ENCODE results near the gene ATP6V0D1. TPM values are rescaled to one million over a fixed set of nuclear protein-coding genes. Genes with fewer than 3 reads are reported as not detected.

The ATP6V0D1 gene
- polyA plus RNA-seq, 1 donor from 2014 or later = 188 TPM

DNA sequence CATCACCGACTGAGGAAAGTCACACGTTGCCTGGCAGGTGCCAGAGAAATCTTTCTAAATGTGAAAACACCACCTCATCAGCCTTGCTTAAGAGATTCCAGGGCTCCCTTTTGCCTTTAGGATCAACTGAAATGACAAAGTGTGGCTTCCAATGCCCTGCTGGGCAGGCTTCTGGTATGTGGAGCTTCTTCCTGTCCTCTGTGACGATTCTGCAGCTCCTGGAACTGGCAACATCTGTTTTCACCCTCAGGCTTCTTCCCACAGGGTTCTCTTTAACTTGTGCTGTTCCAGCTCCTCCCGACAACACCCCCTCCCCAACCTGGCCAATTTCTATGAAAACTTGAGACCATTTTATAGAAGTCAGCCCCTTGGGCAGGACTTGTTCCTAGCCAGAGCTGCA is 59.9 kb downstream of the ATP6V0D1 start:
- Histone ChIP-seq H4K20me1 (ENCODE audit: insufficient read depth) (no peaks in the 10 kb centered on the region), H3K9me3 (ENCODE audit: low read length) (no peaks in the 10 kb centered on the region), H3K36me3 (ENCODE audit: insufficient read depth, low read length) (no peaks in the 10 kb centered on the region), H3K27me3 (ENCODE audit: insufficient read depth, low read depth, low read length) (no peaks in the 10 kb centered on the region), H3K27ac (ENCODE audit: low read length) (no peak overlapping the region), H3K9ac (ENCODE audit: low read length) (no peak overlapping the region), H2AFZ (ENCODE audit: low read depth, low read length) (no peak overlapping the region), H3K4me2 (ENCODE audit: low read length) (no peak overlapping the region), H3K9me2 (ENCODE audit: insufficient read depth, low read length) (no peaks in the 10 kb centered on the region), H3K79me2 (replicated peaks; ENCODE audit: insufficient read depth, low read length) (no peaks in the 10 kb centered on the region), H3K4me3 (ENCODE audit: low read length) (no peak overlapping the region), H3F3A (ENCODE audit: insufficient read depth, low read length, poor library complexity, severe bottlenecking) (no peaks in the 10 kb centered on the region)
- TF ChIP-seq SMC3 (conservative IDR thresholded peaks at IDR 0.05; ENCODE audit: poor library complexity) (no peak), POLR2AphosphoS5 (IDR thresholded peaks at IDR 0.05) (no peak), MXI1 (conservative IDR thresholded peaks at IDR 0.05; ENCODE audit: poor library complexity, severe bottlenecking) (no peak), EZH2 (IDR thresholded peaks at IDR 0.05; ENCODE audit: borderline replicate concordance, insufficient read depth, low read length, poor library complexity, severe bottlenecking) (no peak), RAD21 (conservative IDR thresholded peaks at IDR 0.05) (no peak), TAF1 (IDR thresholded peaks at IDR 0.05; ENCODE audit: low read depth) (no peak), EP300 (conservative IDR thresholded peaks at IDR 0.05; ENCODE audit: poor library complexity, severe bottlenecking) (no peak)
- TF ChIP-seq, protein P1, sequence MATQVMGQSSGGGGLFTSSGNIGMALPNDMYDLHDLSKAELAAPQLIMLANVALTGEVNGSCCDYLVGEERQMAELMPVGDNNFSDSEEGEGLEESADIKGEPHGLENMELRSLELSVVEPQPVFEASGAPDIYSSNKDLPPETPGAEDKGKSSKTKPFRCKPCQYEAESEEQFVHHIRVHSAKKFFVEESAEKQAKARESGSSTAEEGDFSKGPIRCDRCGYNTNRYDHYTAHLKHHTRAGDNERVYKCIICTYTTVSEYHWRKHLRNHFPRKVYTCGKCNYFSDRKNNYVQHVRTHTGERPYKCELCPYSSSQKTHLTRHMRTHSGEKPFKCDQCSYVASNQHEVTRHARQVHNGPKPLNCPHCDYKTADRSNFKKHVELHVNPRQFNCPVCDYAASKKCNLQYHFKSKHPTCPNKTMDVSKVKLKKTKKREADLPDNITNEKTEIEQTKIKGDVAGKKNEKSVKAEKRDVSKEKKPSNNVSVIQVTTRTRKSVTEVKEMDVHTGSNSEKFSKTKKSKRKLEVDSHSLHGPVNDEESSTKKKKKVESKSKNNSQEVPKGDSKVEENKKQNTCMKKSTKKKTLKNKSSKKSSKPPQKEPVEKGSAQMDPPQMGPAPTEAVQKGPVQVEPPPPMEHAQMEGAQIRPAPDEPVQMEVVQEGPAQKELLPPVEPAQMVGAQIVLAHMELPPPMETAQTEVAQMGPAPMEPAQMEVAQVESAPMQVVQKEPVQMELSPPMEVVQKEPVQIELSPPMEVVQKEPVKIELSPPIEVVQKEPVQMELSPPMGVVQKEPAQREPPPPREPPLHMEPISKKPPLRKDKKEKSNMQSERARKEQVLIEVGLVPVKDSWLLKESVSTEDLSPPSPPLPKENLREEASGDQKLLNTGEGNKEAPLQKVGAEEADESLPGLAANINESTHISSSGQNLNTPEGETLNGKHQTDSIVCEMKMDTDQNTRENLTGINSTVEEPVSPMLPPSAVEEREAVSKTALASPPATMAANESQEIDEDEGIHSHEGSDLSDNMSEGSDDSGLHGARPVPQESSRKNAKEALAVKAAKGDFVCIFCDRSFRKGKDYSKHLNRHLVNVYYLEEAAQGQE (IDR thresholded peaks at IDR 0.05; ENCODE audit: borderline replicate concordance) = no peak
- TF ChIP-seq, protein P2, sequence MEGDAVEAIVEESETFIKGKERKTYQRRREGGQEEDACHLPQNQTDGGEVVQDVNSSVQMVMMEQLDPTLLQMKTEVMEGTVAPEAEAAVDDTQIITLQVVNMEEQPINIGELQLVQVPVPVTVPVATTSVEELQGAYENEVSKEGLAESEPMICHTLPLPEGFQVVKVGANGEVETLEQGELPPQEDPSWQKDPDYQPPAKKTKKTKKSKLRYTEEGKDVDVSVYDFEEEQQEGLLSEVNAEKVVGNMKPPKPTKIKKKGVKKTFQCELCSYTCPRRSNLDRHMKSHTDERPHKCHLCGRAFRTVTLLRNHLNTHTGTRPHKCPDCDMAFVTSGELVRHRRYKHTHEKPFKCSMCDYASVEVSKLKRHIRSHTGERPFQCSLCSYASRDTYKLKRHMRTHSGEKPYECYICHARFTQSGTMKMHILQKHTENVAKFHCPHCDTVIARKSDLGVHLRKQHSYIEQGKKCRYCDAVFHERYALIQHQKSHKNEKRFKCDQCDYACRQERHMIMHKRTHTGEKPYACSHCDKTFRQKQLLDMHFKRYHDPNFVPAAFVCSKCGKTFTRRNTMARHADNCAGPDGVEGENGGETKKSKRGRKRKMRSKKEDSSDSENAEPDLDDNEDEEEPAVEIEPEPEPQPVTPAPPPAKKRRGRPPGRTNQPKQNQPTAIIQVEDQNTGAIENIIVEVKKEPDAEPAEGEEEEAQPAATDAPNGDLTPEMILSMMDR (IDR thresholded peaks at IDR 0.05; ENCODE audit: poor library complexity, severe bottlenecking) = no peak

GRCh38 chr16:67419931-67420330 is 61.0 kb downstream of the ATP6V0D1 start:
- no peak overlapping the region for H3K4me2 ChIP-seq (ENCODE audit: low read length)
- H3K79me2 ChIP-seq (replicated peaks; ENCODE audit: insufficient read depth, low read length) = no peaks in the 10 kb centered on the region
- no peaks in the 10 kb centered on the region for H3K36me3 ChIP-seq (ENCODE audit: insufficient read depth, low read length)
- H3F3A ChIP-seq (ENCODE audit: insufficient read depth, low read length, poor library complexity, severe bottlenecking) = no peaks in the 10 kb centered on the region
- no peaks in the 10 kb centered on the region for H3K9me3 ChIP-seq (ENCODE audit: low read length)
- no peaks in the 10 kb centered on the region for H3K9me2 ChIP-seq (ENCODE audit: insufficient read depth, low read length)
- no peak overlapping the region for H2AFZ ChIP-seq (ENCODE audit: low read depth, low read length)
- H3K27me3 ChIP-seq (ENCODE audit: insufficient read depth, low read depth, low read length) = no peaks in the 10 kb centered on the region
- H3K4me3 ChIP-seq (ENCODE audit: low read length) = no peak overlapping the region
- H3K27ac ChIP-seq (ENCODE audit: low read length) = no peak overlapping the region
- H3K9ac ChIP-seq (ENCODE audit: low read length) = no peak overlapping the region
- no peaks in the 10 kb centered on the region for H4K20me1 ChIP-seq (ENCODE audit: insufficient read depth)
- no peak for TF ChIP-seq RAD21 (conservative IDR thresholded peaks at IDR 0.05)
- no peak for TF ChIP-seq POLR2AphosphoS5 (IDR thresholded peaks at IDR 0.05)

GRCh38 chr16:67419502-67419901 is 61.5 kb downstream of the ATP6V0D1 start:
- Histone ChIP-seq H3F3A (ENCODE audit: insufficient read depth, low read length, poor library complexity, severe bottlenecking) (no peaks in the 10 kb centered on the region), H3K9me2 (ENCODE audit: insufficient read depth, low read length) (no peaks in the 10 kb centered on the region), H3K79me2 (replicated peaks; ENCODE audit: insufficient read depth, low read length) (no peaks in the 10 kb centered on the region), H3K36me3 (ENCODE audit: insufficient read depth, low read length) (no peaks in the 10 kb centered on the region), H4K20me1 (ENCODE audit: insufficient read depth) (no peaks in the 10 kb centered on the region), H3K9ac (ENCODE audit: low read length) (no peak overlapping the region), H3K4me3 (ENCODE audit: low read length) (no peak overlapping the region), H2AFZ (ENCODE audit: low read depth, low read length) (no peak overlapping the region), H3K27me3 (ENCODE audit: insufficient read depth, low read depth, low read length) (no peaks in the 10 kb centered on the region), H3K27ac (ENCODE audit: low read length) (no peak overlapping the region), H3K4me2 (ENCODE audit: low read length) (no peak overlapping the region), H3K9me3 (ENCODE audit: low read length) (no peaks in the 10 kb centered on the region)
- TF ChIP-seq MXI1 (conservative IDR thresholded peaks at IDR 0.05; ENCODE audit: poor library complexity, severe bottlenecking) (no peak), TAF1 (IDR thresholded peaks at IDR 0.05; ENCODE audit: low read depth) (no peak)
